GM19351 (cell line): ENCODE measurements around the gene SP7.

Experiments
- ATAC-seq: cut with Tn5 transposase; IDR thresholded peaks from one replicate; pipeline ENCODE4 v1.9.1; 2021; ENCODE audit warnings: mild to moderate bottlenecking, moderate library complexity; ENCODE audit not compliant: unreplicated experiment

Gene SP7

DNA sequence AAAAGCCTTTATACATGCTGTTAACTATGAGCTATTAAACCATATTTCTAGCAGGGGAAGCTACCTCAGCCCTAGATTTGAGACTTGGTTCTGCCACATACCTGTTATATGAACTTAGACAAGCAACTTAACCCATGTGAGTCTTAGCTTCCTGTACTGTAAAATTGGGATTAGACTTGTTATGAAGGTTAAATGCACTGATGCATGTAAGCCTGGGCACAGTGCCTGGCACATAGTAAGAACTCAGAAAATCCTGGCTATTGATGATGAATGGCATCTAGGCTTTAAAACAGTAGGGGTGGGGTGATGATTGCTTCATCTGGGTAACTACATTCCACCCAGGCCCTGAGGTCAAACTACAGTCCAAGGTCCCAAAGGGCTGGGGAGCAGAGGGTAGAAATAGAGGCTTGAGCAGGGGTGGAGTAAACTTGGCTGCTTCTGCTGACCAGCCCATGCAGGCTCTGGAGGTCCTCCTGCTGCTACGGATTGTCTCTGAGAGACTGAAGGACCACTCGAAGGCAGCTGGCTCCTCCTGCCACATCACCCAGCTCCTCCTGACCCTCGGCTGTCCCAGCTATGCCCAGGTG, 56.8 kb downstream of the SP7 start:
- no peak for ATAC-seq

DNA sequence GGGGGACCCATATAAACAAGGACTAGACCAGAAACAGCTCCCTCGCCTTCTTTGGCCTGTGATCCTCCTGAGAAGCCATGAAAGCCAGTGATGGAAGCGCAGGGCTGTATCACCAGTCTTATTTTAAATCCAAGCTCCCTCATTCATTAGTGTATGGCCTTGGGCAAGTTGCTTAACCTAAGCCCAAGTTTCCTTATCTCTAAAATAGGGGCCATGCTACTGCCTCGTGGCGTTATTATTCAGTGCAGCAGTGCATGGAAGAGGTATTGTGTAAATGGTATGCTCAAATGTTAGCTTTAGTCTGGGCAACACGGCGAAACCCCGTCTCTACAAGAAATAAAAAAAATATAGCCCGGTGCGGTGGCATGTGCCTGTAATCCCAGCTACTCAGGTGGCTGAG, 58.2 kb downstream of the SP7 start:
- ATAC-seq: no peak
